HCT116 (cell line): Measurements from ENCODE around the gene CASP8. TPM values are rescaled to one million over a fixed set of nuclear protein-coding genes. Genes with fewer than 3 reads are reported as not detected.

ENCODE experiments used
- ATAC-seq: fragments of 200-7000 bp; cut with Tn5 transposase; 2 replicates; pipeline ENCODE4 v1.9.1; 2020; ENCODE audit warnings: mild to moderate bottlenecking, moderate library complexity
- BruUV-seq: library from RNA; stranded (reverse); fragments of 400-500 nt; replicated peaks from 2 replicates; lab custom pipeline; 2021; lab: Mats Ljungman, UMichigan
- CTCF ChIA-PET: fragments of 300-600 bp; sonication (Branson Sonifier 250); formaldehyde crosslinking; loops from one replicate; lab custom pipeline; 2021; ENCODE audit warnings: antibody characterized with exemption; lab: Charles Lee
- POLR2A ChIA-PET: fragments of 300-600, 350-600 bp; sonication (Branson Sonifier 250); formaldehyde crosslinking; loops from one replicate; lab custom pipeline; 2021; ENCODE audit warnings: antibody characterized with exemption; lab: Charles Lee
- RAD21 ChIA-PET, 2 experiments: fragments of 300-600 bp; sonication (Branson Sonifier 250); formaldehyde crosslinking; loops; one replicate each; lab custom pipeline; 2023; ENCODE audit warnings: low total read pairs in 2 of 2; ENCODE audit not compliant: uncharacterized antibody in 2 of 2, unreplicated experiment in 2 of 2, low non-redundant PET in 1 of 2; lab: Charles Lee
- DNase-seq: peaks from one replicate; pipeline ENCODE4 v3.0.0-alpha.2; 2010; ENCODE audit warnings: low read depth, low spot score
- H2AFZ ChIP-seq: fragments of 200-600 bp; shearing (Covaris generic), sonication (generic); 2 replicates; pipeline ENCODE4 v1.6.1; 2017; ENCODE audit warnings: low read depth, mixed run types, mixed read lengths, antibody characterized with exemption, low read length; ENCODE audit not compliant: poor library complexity, severe bottlenecking
- H3K27ac ChIP-seq: 2 replicates; pipeline ENCODE4 v1.5.1; 2012; ENCODE audit warnings: low read depth, low read length
- H3K27me3 ChIP-seq: fragments of 200-600 bp; sonication (generic); 2 replicates; pipeline ENCODE4 v1.6.1; 2016; ENCODE audit warnings: mixed run types, low read length, mixed read lengths; ENCODE audit not compliant: insufficient read depth
- H3K36me3 ChIP-seq, 2 experiments: fragments of 200-500 bp in 1 of 2; fragments of 200-600 bp in 1 of 2; sonication (Bioruptor generic) in 1 of 2; sonication (generic) in 1 of 2; 2 replicates each; pipeline versions ENCODE4 v1.5.1 to v1.6.1; 2014 to 2016; ENCODE audit warnings: low read length in 2 of 2, inconsistent platforms in 1 of 2, mixed read lengths in 1 of 2, mixed run types in 1 of 2; ENCODE audit not compliant: insufficient read depth in 2 of 2, control insufficient read depth in 1 of 2
- H3K4me1 ChIP-seq, 2 experiments: fragments of 200-600 bp in 1 of 2; sonication (generic) in 1 of 2; 2 replicates each; pipeline versions ENCODE4 v1.5.1 to v1.6.1; 2012 to 2017; ENCODE audit warnings: low read length in 2 of 2, inconsistent platforms in 1 of 2, mild to moderate bottlenecking in 1 of 2, mixed read lengths in 1 of 2, mixed run types in 1 of 2, moderate library complexity in 1 of 2; ENCODE audit not compliant: insufficient read depth in 2 of 2, control insufficient read depth in 1 of 2
- H3K4me2 ChIP-seq: fragments of 200-600 bp; sonication (generic); 2 replicates; pipeline ENCODE4 v1.6.1; 2017; ENCODE audit warnings: mixed run types, low read length, mixed read lengths
- H3K4me3 ChIP-seq, 2 experiments: fragments of 200-600 bp in 1 of 2; sonication (generic) in 1 of 2; replicated peaks in 1 of 2; 2 replicates each; pipeline ENCODE4 v1.5.1; 2011 to 2016; ENCODE audit warnings: low read length in 2 of 2, control low read depth in 1 of 2, low read depth in 1 of 2, mild to moderate bottlenecking in 1 of 2, mixed read lengths in 1 of 2, mixed run types in 1 of 2
- H3K79me2 ChIP-seq: fragments of 200-600 bp; sonication (generic); 2 replicates; pipeline ENCODE4 v1.6.1; 2017; ENCODE audit warnings: mild to moderate bottlenecking, mixed run types, low read length, moderate library complexity, mixed read lengths; ENCODE audit not compliant: insufficient read depth
- H3K9ac ChIP-seq: fragments of 200-600 bp; sonication (generic); 2 replicates; pipeline ENCODE4 v1.6.1; 2016; ENCODE audit warnings: low read length, mixed read lengths
- H3K9me2 ChIP-seq: fragments of 200-600 bp; sonication (generic), shearing (Covaris generic); 2 replicates; pipeline ENCODE4 v1.6.1; 2017; ENCODE audit warnings: mixed run types, mild to moderate bottlenecking, moderate library complexity; ENCODE audit not compliant: insufficient read depth
- H3K9me3 ChIP-seq, 2 experiments: fragments of 200-500 bp in 1 of 2; fragments of 200-600 bp in 1 of 2; sonication (Bioruptor generic) in 1 of 2; sonication (generic) in 1 of 2; 2 replicates each; pipeline ENCODE4 v1.6.1; 2014 to 2017; ENCODE audit warnings: low read length in 2 of 2, mixed read lengths in 2 of 2, inconsistent platforms in 1 of 2, low read depth in 1 of 2, mild to moderate bottlenecking in 1 of 2, mixed run types in 1 of 2, moderate library complexity in 1 of 2; ENCODE audit not compliant: control insufficient read depth in 1 of 2, insufficient read depth in 1 of 2
- H4K20me1 ChIP-seq: fragments of 200-600 bp; sonication (generic), shearing (Covaris generic); 2 replicates; pipeline ENCODE4 v1.6.1; 2017; ENCODE audit warnings: mixed run types, mild to moderate bottlenecking, moderate library complexity; ENCODE audit not compliant: insufficient read depth
- CBX3 ChIP-seq: IDR thresholded peaks from 2 replicates; pipeline ENCODE4 v1.6.1; 2012; ENCODE audit warnings: low read depth
- CTCF ChIP-seq, 3 experiments: fragments of 200-600 bp in 1 of 3; sonication (generic) in 1 of 3; IDR thresholded peaks in 2 of 3; conservative IDR thresholded peaks in 1 of 3; 2 replicates each; pipeline ENCODE4 v1.5.1; 2012 to 2017; ENCODE audit warnings: low read depth in 2 of 3, low read length in 2 of 3, antibody characterized with exemption in 1 of 3, borderline replicate concordance in 1 of 3, control low read depth in 1 of 3, mild to moderate bottlenecking in 1 of 3, mixed read lengths in 1 of 3, mixed run types in 1 of 3, moderate library complexity in 1 of 3; ENCODE audit not compliant: insufficient read depth in 1 of 3
- ELF1 ChIP-seq: IDR thresholded peaks from 2 replicates; pipeline ENCODE4 v1.6.1; 2012; ENCODE audit warnings: low read depth, borderline replicate concordance
- EZH2 ChIP-seq: fragments of 200-600 bp; sonication (generic); IDR thresholded peaks from 2 replicates; pipeline ENCODE4 v1.6.1; 2017; ENCODE audit warnings: antibody characterized with exemption, mixed run types
- FOSL1 ChIP-seq: IDR thresholded peaks from 2 replicates; pipeline ENCODE4 v1.6.1; 2012; ENCODE audit warnings: low read depth
- MAX ChIP-seq: IDR thresholded peaks from 2 replicates; pipeline ENCODE4 v1.6.1; 2012
- POLR2AphosphoS5 ChIP-seq: IDR thresholded peaks from 2 replicates; pipeline ENCODE4 v1.6.1; 2011; ENCODE audit warnings: mild to moderate bottlenecking, low read depth, low read length, moderate library complexity
- RAD21 ChIP-seq: IDR thresholded peaks from 2 replicates; pipeline ENCODE4 v1.6.1; 2012; ENCODE audit warnings: low read depth, mild to moderate bottlenecking
- SIN3A ChIP-seq: IDR thresholded peaks from 2 replicates; pipeline ENCODE4 v1.6.1; 2012; ENCODE audit warnings: low read depth
- YY1 ChIP-seq: IDR thresholded peaks from 2 replicates; pipeline ENCODE4 v1.6.1; 2011; ENCODE audit warnings: low read length, low read depth, moderate library complexity, mild to moderate bottlenecking; ENCODE audit not compliant: insufficient replicate concordance; ENCODE audit errors: extremely low read depth
- intact Hi-C: fragments of 100-400 bp; cut with micrococcal nuclease; formaldehyde crosslinking; loops from 2 replicates; pipeline ENCODE4 v1.10.0; 2022
- total RNA-seq: library from RNA; stranded (reverse); gene quantifications from one replicate; pipeline ENCODE4 v1.2.1, GENCODE V29; 2021; ENCODE audit not compliant: unreplicated experiment
- TF ChIP-seq, protein P1 (sequence below): IDR thresholded peaks from 2 replicates; pipeline ENCODE4 v1.6.1; 2012

The CASP8 gene
- total RNA-seq, 1 experiment from 2014 or later: 29.6 TPM

- peaks cover 38% of the 10 kb centered on the region for H3K79me2 ChIP-seq
- intact Hi-C loops: loop anchor here (5.0 to 10.0 kb wide), 2 partner anchors 220 to 408 kb away; partner anchors contain the start of genes STRADB, TMEM237 and TRAK2
- CTCF ChIA-PET: no interaction called here
- BruUV-seq: no TSS peak
- no peak for ATAC-seq
- no peaks in the 10 kb centered on the region for H4K20me1 ChIP-seq
- no peak for DNase-seq
- peak overlapping the region; percentile 74 to 83 for H3K4me3 ChIP-seq
- no peaks in the 10 kb centered on the region for H3K9me3 ChIP-seq
- no peaks in the 10 kb centered on the region for H3K27me3 ChIP-seq
- H3K9me2 ChIP-seq: no peaks in the 10 kb centered on the region
- H3K9ac ChIP-seq: peak overlapping the region; percentile 72; the same call in 1 of the 2 replicates
- peaks cover 15 to 22% of the 10 kb centered on the region in 2 experiments for H3K4me1 ChIP-seq
- TF ChIP-seq YY1 (no peak), EZH2 (no peak), CBX3 (no peak), FOSL1 (no peak), ELF1 (no peak), RAD21 (no peak), CTCF (IDR thresholded peaks at IDR 0.05 in 2 of 3, conservative IDR thresholded peaks at IDR 0.05 in 1 of 3; ENCODE audit: borderline replicate concordance in 1 of 3, insufficient read depth in 1 of 3, low read depth in 2 of 3, low read length in 2 of 3) (no peak), MAX (no peak), SIN3A (no peak), POLR2AphosphoS5 (no peak)
- TF ChIP-seq, protein P1, sequence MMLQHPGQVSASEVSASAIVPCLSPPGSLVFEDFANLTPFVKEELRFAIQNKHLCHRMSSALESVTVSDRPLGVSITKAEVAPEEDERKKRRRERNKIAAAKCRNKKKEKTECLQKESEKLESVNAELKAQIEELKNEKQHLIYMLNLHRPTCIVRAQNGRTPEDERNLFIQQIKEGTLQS: no peak
- TF ChIP-seq, all 23 proteins: peak for 0
- POLR2A ChIA-PET: no interaction called here
- Histone ChIP-seq H3K4me2 (peak overlapping the region; percentile 84), H2AFZ (no peak overlapping the region), H3K36me3 (peaks cover 10 to 14% of the 10 kb centered on the region in 2 experiments; a peak in 3 of 4 replicates), H3K27ac (no peak overlapping the region)
- RAD21 ChIA-PET: interaction anchor here in 1 of 2 experiments (0.7 kb wide), 1 partner anchor 217 kb away, joined by 3 read pairs; the partner anchor contains the start of genes STRADB and TRAK2
These were observed 25.6 kb upstream of the CASP8 start for GRCh38 chr2:201234663-201235135.
